Breast epithelium (tissue), 4 donors: ENCODE results near the gene RARG. TPM values are rescaled to one million over a fixed set of nuclear protein-coding genes. Genes with fewer than 3 reads are reported as not detected.
A peak's percentile ranks its signal among the peaks of the same experiment; 100 is the strongest.

ENCODE experiments used
- DNase-seq, 2 donors: peaks; one replicate each; pipeline ENCODE4 v3.0.0-alpha.2; 2019; ENCODE audit warnings: low spot score in 2 of 2
- H3K27ac ChIP-seq, 2 donors: fragments of 200-600 bp; sonication (generic) in 1 of 2; one replicate each; pipeline ENCODE4 v1.5.1; 2016 to 2019; ENCODE audit warnings: mild to moderate bottlenecking in 1 of 2
- H3K27me3 ChIP-seq, 2 donors: fragments of 200-600 bp; sonication (generic) in 1 of 2; one replicate each; pipeline versions ENCODE4 v1.5.1 to v1.6.0; 2017 to 2019; ENCODE audit warnings: control low read depth in 1 of 2, mild to moderate bottlenecking in 1 of 2
- H3K36me3 ChIP-seq: fragments of 200-600 bp; one replicate; pipeline ENCODE4 v1.5.1; 2019
- H3K4me1 ChIP-seq, 2 donors: fragments of 200-600 bp; sonication (generic); one replicate each; pipeline ENCODE4 v1.5.1; 2016 to 2019; ENCODE audit warnings: control low read depth in 1 of 2
- H3K4me3 ChIP-seq, 3 donors: fragments of 200-600 bp; sonication (generic); 1 replicate in 2 of 3; 2 replicates in 1 of 3; pipeline ENCODE4 v1.5.1; 2016 to 2019; ENCODE audit warnings: mild to moderate bottlenecking in 3 of 3, moderate library complexity in 2 of 3
- H3K9me3 ChIP-seq, 2 donors: fragments of 200-600 bp; sonication (generic) in 1 of 2; one replicate each; pipeline ENCODE4 v1.5.1; 2016 to 2019; ENCODE audit warnings: control low read depth in 1 of 2
- POLR2A ChIP-seq: fragments of 450-650 bp; IDR thresholded peaks from one replicate; pipeline ENCODE4 v1.6.1; 2016; ENCODE audit warnings: antibody characterized with exemption, mild to moderate bottlenecking, moderate library complexity
- POLR2AphosphoS5 ChIP-seq, 3 donors: sonication (generic); formaldehyde crosslinking; IDR thresholded peaks; one replicate each; pipeline ENCODE4 v1.6.1; 2017; ENCODE audit warnings: antibody characterized with exemption in 3 of 3
- intact Hi-C: fragments of 100-400 bp; cut with DNase I; formaldehyde crosslinking; loops from one replicate; pipeline ENCODE4 v1.15.1; 2023; ENCODE audit warnings: low total_unique reads
- total RNA-seq, 3 donors: library from RNA; depleted of rRNA; stranded (reverse); fragments of >200 nt; gene quantifications; one replicate each; pipeline ENCODE4 v1.1.0, GENCODE V29; 2016
- TF ChIP-seq, protein P1 (sequence below), 3 donors: fragments of 450-650 bp; IDR thresholded peaks; one replicate each; pipeline ENCODE4 v1.5.1; 2016 to 2017; ENCODE audit warnings: antibody characterized with exemption in 3 of 3, mild to moderate bottlenecking in 3 of 3, moderate library complexity in 3 of 3

Gene RARG
- total RNA-seq, 3 donors from 2014 or later: 12.2 to 39.8 (median 23.3) TPM

DNA sequence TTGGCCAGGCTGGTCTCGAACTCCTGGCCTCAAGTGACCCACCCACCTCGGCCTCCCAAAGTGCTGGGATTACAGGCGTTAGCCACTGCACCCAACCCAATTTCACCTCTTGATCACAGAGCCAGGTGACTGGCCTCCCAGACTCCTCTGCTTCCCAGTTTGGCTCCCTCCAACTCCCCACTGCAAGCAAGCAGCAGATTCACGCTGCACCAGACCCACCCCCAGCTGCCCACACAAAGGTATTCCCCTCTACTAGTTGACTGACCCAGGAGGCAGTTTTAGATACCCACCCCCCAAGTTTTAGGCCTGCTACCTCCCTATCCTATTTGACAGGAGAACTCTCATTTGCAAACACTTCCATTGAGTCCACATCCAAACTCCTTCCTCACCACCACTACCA, 5.2 kb downstream of the RARG start:
- H3K27ac ChIP-seq: peak overlapping the region; percentile 94 to 98
- H3K36me3 ChIP-seq: no peaks in the 10 kb centered on the region
- H3K4me1 ChIP-seq: peaks cover 14 to 61% of the 10 kb centered on the region in 2 donors
- TF ChIP-seq, protein P1, sequence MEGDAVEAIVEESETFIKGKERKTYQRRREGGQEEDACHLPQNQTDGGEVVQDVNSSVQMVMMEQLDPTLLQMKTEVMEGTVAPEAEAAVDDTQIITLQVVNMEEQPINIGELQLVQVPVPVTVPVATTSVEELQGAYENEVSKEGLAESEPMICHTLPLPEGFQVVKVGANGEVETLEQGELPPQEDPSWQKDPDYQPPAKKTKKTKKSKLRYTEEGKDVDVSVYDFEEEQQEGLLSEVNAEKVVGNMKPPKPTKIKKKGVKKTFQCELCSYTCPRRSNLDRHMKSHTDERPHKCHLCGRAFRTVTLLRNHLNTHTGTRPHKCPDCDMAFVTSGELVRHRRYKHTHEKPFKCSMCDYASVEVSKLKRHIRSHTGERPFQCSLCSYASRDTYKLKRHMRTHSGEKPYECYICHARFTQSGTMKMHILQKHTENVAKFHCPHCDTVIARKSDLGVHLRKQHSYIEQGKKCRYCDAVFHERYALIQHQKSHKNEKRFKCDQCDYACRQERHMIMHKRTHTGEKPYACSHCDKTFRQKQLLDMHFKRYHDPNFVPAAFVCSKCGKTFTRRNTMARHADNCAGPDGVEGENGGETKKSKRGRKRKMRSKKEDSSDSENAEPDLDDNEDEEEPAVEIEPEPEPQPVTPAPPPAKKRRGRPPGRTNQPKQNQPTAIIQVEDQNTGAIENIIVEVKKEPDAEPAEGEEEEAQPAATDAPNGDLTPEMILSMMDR (IDR thresholded peaks at IDR 0.05): no peak
- TF ChIP-seq POLR2A (no peak), POLR2AphosphoS5 (IDR thresholded peaks at IDR 0.05) (no peak)
- DNase-seq: no peak
- H3K9me3 ChIP-seq: no peaks in the 10 kb centered on the region
- intact Hi-C loops: no loop called here
- no peaks in the 10 kb centered on the region for H3K27me3 ChIP-seq
- H3K4me3 ChIP-seq: no peak overlapping the region

DNA sequence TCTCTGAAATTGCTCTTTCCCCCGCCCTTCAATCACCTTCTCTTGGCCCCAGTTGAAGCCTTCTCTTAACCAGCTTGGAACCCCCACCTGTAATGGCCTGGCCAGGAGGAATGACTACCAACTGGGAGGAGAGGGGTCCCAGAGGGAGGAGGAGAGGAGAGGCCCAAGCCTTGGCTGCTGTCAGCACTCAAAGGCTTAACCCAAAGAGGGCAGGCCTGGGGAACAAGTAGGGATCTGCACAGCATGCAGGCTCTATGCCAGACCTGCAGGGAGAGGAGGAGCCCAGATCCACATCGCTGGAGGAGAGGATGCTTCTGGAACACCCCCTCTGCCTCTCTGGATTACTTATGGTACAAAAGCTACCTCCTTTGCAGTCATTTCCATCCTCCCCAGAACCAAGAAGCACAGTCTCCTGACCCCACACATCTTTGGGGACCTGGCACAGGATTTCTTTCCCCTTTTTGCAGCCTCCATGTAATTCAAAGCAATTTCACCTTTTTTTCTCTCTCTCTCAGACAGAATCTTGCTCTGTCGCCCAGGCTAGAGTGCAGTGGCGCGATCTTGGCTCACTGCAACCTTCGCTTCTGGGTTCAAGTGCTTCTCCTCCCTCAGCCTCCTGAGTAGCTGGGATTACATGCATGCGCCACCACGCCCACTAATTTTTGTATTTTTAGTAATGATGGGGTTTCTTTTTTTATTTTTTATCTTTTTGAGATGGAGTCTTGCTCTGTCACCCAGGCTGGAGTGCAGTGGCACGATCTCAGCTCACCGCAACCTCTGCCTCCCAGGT, 6.2 kb downstream of the RARG start:
- H3K27me3 ChIP-seq: no peaks in the 10 kb centered on the region
- intact Hi-C loops: no loop called here
- no peaks in the 10 kb centered on the region for H3K9me3 ChIP-seq
- H3K4me1 ChIP-seq: peaks cover 14 to 61% of the 10 kb centered on the region in 2 donors
- H3K4me3 ChIP-seq: peak overlapping the region in 1 of 3 donors; percentile 5
- DNase-seq: no peak
- no peaks in the 10 kb centered on the region for H3K36me3 ChIP-seq
- TF ChIP-seq, protein P1 (IDR thresholded peaks at IDR 0.05): no peak
- TF ChIP-seq POLR2AphosphoS5 (IDR thresholded peaks at IDR 0.05) (no peak), POLR2A (no peak)
- H3K27ac ChIP-seq: peak overlapping the region; percentile 91 to 99

DNA sequence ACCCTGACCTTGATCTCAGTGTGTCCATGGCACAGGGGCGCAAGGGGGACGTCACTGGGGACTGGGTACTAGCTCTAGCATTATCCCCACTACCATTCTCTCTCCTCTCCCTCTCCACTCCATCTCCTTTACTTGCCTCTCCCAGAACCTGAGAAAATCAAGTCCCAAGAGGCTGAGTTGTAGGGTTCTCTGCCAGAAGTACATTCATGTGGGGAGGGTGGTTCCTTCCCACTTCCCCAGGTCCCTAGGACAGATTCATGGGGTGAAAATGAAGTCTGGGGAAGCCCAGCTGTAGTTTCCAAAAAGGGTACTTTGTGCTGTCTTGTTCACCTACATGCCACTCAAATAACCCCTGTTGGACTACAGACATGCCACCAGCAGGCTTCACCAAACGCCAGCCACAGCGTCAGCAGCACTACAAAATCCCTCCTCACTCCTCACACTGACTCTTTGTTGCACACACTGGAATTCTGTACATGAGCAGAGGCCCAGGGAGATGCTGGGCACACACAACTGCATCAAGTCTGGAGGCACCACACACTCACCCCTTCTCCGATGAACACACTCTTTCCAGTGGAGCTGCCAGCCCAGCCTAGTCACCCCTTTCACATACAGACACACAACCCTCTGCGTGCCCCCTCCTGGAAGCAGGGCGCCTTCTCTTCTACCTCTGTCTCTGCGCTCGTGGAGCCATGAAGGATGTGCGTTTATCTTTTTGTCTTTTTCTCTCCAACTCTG, 6.9 kb downstream of the RARG start:
- intact Hi-C loops: no loop called here
- Histone ChIP-seq H3K9me3 (no peaks in the 10 kb centered on the region), H3K36me3 (no peaks in the 10 kb centered on the region), H3K4me3 (no peak overlapping the region), H3K27me3 (no peaks in the 10 kb centered on the region), H3K4me1 (peaks cover 14 to 59% of the 10 kb centered on the region in 2 donors), H3K27ac (peak overlapping the region; percentile 91 to 99)
- TF ChIP-seq, protein P1 (IDR thresholded peaks at IDR 0.05): no peak
- TF ChIP-seq POLR2AphosphoS5 (IDR thresholded peaks at IDR 0.05) (no peak), POLR2A (no peak)
- no peak for DNase-seq

DNA sequence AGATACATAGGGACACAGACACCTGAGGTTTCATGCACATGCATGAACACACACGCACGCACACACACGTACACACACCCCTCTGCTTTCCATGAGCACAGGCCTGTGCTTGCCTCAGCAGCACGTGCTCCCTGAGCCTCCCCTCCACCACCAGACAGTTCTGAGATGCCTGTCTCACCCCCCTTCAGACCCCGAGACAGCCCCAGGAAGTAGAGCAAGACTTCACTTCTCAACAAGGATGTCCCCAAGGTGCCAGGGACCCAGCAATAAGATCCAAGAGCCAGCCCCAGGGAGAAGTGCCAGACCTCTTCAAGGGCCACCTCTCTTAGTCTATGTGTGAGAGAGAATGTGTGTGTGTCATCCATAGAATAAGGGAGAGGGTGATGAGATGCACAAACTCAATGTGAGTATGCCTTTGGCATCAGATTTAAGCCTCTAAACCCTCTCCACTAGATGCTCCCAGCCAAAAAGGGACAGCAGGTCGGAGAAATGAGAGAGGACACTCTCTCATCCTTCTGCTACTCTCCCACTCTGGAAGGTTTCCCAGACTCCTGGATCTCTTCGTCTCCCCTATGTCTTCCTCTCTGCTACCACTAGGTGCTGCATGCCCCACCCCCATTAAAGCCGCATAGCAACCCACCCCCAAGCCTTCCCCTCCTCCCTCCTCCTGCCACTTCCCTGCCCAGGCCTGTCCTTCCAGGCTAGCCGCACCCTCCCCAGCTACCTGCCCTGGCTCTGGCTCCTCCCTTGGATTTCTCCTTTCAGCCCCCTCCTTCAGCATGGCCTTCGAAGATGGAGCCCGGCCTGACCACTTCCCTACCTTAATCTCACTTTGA, 7.7 kb downstream of the RARG start:
- peak overlapping the region in 1 of 3 donors; percentile 25 for H3K4me3 ChIP-seq

More for the DNA sequence above, 7.7 kb downstream of the RARG start:
- no peaks in the 10 kb centered on the region for H3K36me3 ChIP-seq
- peaks cover 10 to 51% of the 10 kb centered on the region in 2 donors for H3K4me1 ChIP-seq
- DNase-seq: peak in 1 of 2 donors; percentile 46
- no peaks in the 10 kb centered on the region for H3K27me3 ChIP-seq
- intact Hi-C loops: no loop called here
- no peak for TF ChIP-seq POLR2A
- TF ChIP-seq, protein P1 (IDR thresholded peaks at IDR 0.05): peak in 1 of 3 donors; percentile 26
- peak overlapping the region; percentile 91 to 99 for H3K27ac ChIP-seq
- no peaks in the 10 kb centered on the region for H3K9me3 ChIP-seq
